NCI-H2227 (cell line): ENCODE measurements around the gene TBR1.

Source experiments
- DNase-seq: peaks from one replicate; lab custom pipeline; 2025; ENCODE audit not compliant: unreplicated experiment; lab: John Stamatoyannopoulos, UW

TBR1 gene

DNA sequence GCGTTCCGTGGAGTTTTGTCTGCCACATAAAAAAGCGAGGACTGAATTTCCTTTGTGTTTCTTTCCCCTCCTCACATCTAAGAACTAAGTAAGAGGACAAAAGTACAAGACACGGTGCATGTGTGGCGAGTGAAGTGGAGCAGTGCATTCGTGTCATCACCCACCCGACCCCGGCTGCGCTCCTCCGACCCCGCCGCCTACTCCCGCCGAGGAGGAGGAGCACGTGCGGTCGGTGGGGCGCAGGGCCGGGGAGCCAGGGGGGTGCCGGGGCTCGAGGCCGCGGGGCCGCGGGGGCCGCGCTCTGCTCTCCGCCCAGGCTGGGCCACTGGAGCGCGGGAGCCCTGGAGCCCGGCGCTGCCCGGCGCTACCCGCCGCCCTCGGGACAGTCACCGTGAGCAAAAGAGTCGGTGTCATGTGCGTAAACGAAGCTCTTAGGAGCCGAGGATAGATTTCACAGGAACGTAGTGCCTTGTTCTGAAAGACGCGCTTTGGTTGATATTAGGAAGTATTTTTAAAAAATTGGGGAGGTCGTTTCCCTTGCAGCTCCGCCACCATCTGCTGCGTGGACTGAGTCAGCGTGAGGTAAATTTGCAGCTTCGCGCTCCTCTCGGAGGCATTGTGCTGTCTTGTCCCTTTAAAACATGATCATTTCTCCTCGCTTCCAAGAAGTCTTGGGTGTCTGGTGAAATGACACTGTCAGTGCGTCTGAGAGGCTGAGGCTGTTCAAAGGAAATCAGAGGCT, 11.0 kb downstream of the TBR1 start:
- no peak for DNase-seq

DNA sequence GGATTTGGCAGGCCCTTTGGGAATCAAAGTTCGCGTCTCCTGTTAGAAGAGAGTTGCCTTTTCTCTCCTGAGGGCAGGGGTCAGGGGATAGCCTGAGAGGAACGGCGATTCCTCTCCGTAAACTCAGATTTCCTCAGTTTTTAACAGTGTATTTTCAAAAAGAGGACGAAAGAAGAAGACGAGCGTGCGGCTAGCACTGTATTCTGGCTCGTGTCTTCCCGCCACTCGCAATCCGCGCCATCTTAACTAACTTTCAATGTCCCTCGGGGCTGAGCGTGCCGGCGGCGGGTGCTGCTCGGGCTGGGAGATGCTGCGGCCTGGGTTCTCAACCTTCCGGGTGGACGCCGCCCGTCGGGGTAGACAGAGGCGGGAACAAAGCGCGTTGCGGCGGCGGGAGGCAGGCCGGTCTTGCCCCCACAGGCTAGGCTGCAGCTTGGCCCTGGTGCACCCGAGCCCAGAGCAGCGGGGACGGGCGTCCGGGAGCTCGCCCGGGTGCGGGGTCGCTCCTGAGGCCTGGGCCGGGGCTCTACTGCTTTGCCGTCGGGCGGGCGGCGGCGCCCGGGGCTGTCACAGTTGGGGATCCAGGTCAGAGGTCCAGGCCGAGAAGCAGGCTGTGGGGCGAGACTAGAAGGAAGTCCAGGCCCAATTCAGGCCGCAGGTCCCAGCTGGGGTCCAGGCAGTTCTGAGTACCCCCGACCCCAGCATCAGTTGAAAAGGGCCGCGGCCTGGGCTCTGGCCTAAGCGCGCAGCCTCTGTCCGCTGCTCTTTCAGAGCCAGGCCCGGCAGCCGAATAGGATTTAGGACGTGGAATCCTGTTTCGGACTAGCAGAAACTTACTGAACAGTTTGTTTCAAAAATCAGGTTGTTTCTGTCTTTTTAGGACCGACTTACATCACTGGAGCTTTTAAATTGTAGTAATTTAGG, 11.8 kb downstream of the TBR1 start:
- DNase-seq, result no peak

DNA sequence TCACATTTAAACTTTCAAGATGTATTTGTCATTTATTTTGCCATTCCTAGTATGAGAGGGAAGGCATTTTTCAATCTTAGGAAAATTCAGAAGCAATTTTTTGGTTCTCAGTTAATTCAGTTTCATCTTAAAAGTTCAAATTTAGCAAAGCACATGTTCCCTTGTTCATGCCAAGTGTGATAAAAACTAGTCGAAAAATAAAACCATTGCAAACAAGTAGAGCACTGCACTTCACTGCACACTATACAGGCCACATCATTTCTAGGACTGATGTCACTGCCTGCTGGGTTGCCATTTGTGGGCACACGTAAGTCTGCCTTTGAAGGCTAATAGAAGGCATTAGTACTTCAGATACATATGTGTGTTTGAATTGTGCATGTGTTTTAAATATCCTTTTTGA, 14.3 kb downstream of the TBR1 start:
- no peak for DNase-seq

DNA sequence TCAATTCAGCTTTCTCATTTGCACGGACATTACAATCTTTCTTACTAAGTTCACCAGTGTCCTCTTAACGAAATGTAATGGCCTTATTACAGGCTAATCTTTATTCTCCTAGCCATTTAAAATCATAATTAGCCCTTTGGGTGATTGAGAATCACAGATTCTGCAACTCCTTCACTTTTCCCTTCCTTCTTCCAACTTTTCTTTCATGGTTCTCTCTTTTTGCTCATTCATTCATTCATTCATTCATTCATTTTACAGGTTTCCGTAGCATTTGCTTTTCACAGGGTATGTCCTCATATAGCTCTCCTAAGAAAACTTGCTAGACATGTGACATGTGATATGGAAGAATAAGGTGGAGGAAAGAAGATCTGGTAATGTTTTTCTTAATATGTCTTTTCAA, 16.0 kb downstream of the TBR1 start:
- no peak for DNase-seq

DNA sequence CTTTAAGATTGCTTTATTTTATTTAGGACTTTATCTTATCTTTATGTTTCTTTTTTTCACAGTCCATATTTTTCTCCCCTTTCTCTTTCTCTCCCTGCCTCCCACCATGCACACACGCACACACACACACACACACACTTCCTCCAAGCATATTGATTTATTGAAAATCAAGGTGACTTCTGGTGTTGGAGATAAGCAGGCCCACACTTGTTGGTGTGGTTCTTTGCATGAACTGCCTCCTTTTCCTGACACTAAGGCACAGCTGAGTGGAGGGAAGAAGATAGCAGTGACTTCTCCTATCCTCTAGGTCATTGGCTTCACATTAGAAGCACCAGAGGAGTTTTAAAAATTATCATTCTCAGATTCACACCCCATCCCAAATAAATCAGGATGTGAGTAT, 18.0 kb downstream of the TBR1 start:
- no peak for DNase-seq

DNA sequence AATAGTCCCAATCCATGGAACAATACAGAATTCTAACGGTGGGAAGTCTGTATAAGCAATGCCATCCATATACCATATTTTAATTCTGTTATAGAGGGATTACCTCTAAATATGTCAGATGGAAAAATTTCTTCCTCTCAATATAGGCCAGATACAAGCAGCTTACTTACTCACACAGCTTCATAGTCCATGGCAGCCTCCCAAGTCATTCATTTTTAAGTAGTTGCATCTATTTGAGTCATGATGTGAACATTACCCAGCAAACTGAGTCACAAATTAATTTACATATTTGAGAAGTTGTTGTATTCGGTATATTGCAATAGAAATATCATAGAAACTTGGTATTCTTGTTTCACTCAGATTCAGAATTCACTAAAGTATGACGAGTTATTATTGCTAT, 20.3 kb downstream of the TBR1 start:
- DNase-seq, result no peak

DNA sequence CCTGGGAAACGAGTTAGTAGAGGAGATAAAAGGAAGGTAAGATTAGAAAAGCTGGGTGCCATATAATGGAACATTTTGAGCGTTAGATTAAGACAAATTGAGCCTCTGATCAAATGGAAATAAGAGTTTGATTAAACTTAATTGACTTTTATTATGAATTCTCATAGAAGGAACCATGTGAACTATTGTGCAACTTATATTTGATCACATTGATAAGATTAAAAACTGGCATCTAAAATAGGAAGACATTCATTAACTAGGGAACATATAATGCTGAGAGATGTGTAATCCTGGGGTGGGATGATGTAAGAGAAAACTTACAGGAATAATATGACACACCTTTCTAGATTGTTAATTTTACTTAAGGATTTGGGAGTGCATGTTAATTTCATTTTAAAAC, 22.5 kb downstream of the TBR1 start:
- DNase-seq, result no peak

DNA sequence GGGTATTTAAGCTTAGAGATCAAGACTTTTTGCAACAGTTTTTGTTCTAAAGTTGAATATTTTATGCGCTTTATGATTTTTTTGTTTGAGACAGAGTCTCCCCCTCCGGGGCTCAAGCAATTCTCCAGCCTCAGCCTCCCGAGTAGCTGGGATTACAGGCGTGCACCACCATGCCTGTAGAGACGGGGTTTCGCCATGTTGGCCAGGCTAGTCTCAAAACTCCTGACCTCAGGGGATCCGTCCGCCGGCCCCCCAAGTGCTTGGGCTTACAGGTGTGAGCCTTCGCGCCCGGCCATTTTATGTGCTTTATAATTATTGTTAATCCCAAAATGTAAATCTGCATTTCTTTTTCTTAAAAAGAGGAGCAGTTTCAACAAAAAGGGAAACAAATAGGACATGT, 29.0 kb downstream of the TBR1 start:
- no peak for DNase-seq

DNA sequence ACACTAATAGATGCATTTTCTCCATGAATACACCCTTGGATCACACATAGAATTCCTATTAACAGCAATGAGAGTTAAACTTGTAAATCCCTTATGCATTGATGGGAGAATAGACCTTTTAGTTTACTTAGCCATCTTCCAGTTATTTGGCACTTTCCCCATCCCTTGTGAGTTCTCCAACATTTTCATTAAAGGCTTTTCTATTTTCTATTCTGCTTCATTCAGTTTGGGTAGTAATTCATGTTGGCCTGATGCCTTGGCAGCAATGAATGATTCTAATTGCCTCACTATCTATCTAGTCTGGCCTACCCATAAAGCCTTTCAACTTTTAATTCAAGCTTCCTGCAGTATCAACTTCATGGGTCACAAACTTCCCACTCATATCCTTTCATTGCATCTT, 32.3 kb downstream of the TBR1 start:
- no peak for DNase-seq

DNA sequence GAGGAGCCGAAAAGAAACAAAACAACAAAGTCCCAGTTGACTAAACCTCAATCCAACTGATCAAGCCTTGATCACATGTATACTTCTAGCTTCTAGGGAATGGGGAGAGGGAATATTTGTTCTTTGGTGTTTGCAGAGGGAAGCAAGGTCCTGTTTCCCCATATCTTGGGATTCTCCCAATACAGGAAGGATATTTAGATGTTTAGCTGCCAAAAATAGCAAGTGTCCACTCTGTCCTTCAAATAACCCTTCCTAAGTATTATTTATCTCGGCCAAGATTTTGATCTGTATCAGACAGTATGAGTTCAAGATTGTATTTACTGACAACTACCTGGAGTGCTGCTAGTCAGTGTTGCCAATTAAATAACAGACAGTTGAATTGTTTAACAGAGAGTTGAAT, 55.5 kb downstream of the TBR1 start:
- no peak for DNase-seq

DNA sequence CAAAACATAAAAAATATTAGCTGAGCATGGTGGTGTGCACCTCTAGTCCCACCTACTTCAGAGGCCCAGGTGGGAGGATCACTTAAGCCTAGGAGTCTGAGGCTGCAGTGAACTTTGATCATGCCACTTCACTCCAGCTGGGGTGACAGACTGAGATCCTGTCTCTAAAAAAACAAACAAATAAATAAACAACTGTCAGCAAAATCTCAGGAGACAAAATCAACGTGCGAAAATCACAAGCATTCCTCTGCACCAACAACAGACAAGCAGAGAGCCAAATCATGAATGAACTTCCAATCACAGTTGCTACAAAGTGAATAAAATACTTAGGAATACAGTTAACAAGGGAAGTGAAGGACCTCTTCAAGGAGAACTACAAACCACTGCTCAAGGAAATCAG, 58.8 kb downstream of the TBR1 start:
- DNase-seq, result no peak
